GM21723 (cell line): ENCODE results near the gene C14orf132.

Experiments
- ATAC-seq: cut with Tn5 transposase; IDR thresholded peaks from one replicate; pipeline ENCODE4 v1.9.1; 2021; ENCODE audit warnings: mild to moderate bottlenecking, moderate library complexity; ENCODE audit not compliant: unreplicated experiment

Gene C14orf132

GRCh38 chr14:96140952-96141351, 101.8 kb downstream of the C14orf132 start:
- ATAC-seq: no peak
